Mucosa of descending colon (tissue), 3 donors: ENCODE data around the gene DLG2. TPM values are rescaled to one million over a fixed set of nuclear protein-coding genes. Genes with fewer than 3 reads are reported as not detected.

Experiments
- ATAC-seq: fragments of 200-7000 bp; cut with Tn5 transposase; one replicate; pipeline ENCODE4 v1.9.1; 2020; ENCODE audit warnings: mild to moderate bottlenecking, moderate library complexity
- DNase-seq, 3 donors: peaks; one replicate each; pipeline ENCODE4 v3.0.0-alpha.2; 2020
- H3K36me3 ChIP-seq: fragments of 200-600 bp; one replicate; pipeline ENCODE4 v1.8.0; 2021; ENCODE audit warnings: low read depth, mild to moderate bottlenecking
- H3K4me1 ChIP-seq: fragments of 200-600 bp; one replicate; pipeline ENCODE4 v1.8.0; 2021; ENCODE audit warnings: low read depth, mild to moderate bottlenecking
- H3K4me3 ChIP-seq: fragments of 200-600 bp; one replicate; pipeline ENCODE4 v1.8.0; 2021; ENCODE audit warnings: mild to moderate bottlenecking
- H3K9me3 ChIP-seq: fragments of 200-600 bp; one replicate; pipeline ENCODE4 v1.8.0; 2021; ENCODE audit warnings: mild to moderate bottlenecking
- CTCF ChIP-seq: fragments of 200-600 bp; IDR thresholded peaks from one replicate; pipeline ENCODE4 v1.8.0; 2022; ENCODE audit warnings: antibody characterized with exemption, mild to moderate bottlenecking
- intact Hi-C, 2 donors: fragments of 100-400 bp; cut with DNase I in 1 of 2; cut with micrococcal nuclease in 1 of 2; formaldehyde crosslinking; loops; one replicate each; pipeline versions ENCODE4 v1.11.0 to v1.11.1; 2022; cut with DNase I, micrococcal nuclease
- total RNA-seq, 3 donors: library from RNA; stranded (reverse); fragmentation: NEBNext Ultra II Directional in 2 of 3; extraction: Animal tissue kit (Norgen Biotek cat#: 25700) in 2 of 3; gene quantifications; one replicate each; pipeline versions ENCODE4 v1.2.1 to v1.2.4, GENCODE V29; 2021 to 2023
- donor health status: DM: no; HTN: no; CAD: no; lungs with moderate emphysema.
- donor health status: DM: no; HTN: no; CAD: no.
- donor health status: DM: no; HTN: yes; CAD: no.

DLG2 gene
- total RNA-seq, 3 donors from 2014 or later, result 2.1 to 11.1 (median 2.4) TPM

GRCh38 chr11:83663446-83663845 is 1963.7 kb downstream of the DLG2 start:
- no peaks in the 10 kb centered on the region for H3K4me1 ChIP-seq
- ATAC-seq, result no peak
- TF ChIP-seq CTCF, result no peak
- H3K4me3 ChIP-seq, result no peak overlapping the region
- H3K9me3 ChIP-seq, result no peaks in the 10 kb centered on the region
- intact Hi-C loops, result no loop called here
- H3K36me3 ChIP-seq, result no peaks in the 10 kb centered on the region
- no peak for DNase-seq

- TF ChIP-seq CTCF, result no peak
- ATAC-seq, result no peak
These were observed 1964.7 kb downstream of the DLG2 start for GRCh38 chr11:83662494-83662893.

GRCh38 chr11:83661491-83662350 is 1965.4 kb downstream of the DLG2 start:
- H3K36me3 ChIP-seq, result no peaks in the 10 kb centered on the region
- no peaks in the 10 kb centered on the region for H3K9me3 ChIP-seq
- H3K4me1 ChIP-seq, result no peaks in the 10 kb centered on the region
- H3K4me3 ChIP-seq, result no peak overlapping the region
- ATAC-seq (no peak), DNase-seq (no peak)
- intact Hi-C loops, result no loop called here
- no peak for TF ChIP-seq CTCF

More at GRCh38 chr11:83662494-83662893, 1964.7 kb downstream of the DLG2 start:
- no peak overlapping the region for H3K4me3 ChIP-seq
- no peaks in the 10 kb centered on the region for H3K4me1 ChIP-seq
- DNase-seq, result no peak
- H3K36me3 ChIP-seq, result no peaks in the 10 kb centered on the region
- H3K9me3 ChIP-seq, result no peaks in the 10 kb centered on the region
- intact Hi-C loops, result no loop called here

- Histone ChIP-seq H3K36me3 (no peaks in the 10 kb centered on the region), H3K4me1 (no peaks in the 10 kb centered on the region), H3K9me3 (no peaks in the 10 kb centered on the region), H3K4me3 (no peak overlapping the region)
- DNase-seq (no peak), ATAC-seq (no peak)
- intact Hi-C loops, result no loop called here
- TF ChIP-seq CTCF, result no peak
These were observed 1967.7 kb downstream of the DLG2 start for GRCh38 chr11:83659466-83659865.

GRCh38 chr11:83656796-83657330 is 1970.3 kb downstream of the DLG2 start:
- no peaks in the 10 kb centered on the region for H3K9me3 ChIP-seq
- ATAC-seq (no peak), DNase-seq (no peak)
- no peaks in the 10 kb centered on the region for H3K4me1 ChIP-seq
- no peak overlapping the region for H3K4me3 ChIP-seq
- no peak for TF ChIP-seq CTCF
- H3K36me3 ChIP-seq, result no peaks in the 10 kb centered on the region
- intact Hi-C loops, result no loop called here
